Mucosa of descending colon (tissue), 3 donors: ENCODE measurements around the gene HBA2. TPM values are rescaled to one million over a fixed set of nuclear protein-coding genes. Genes with fewer than 3 reads are reported as not detected.
A peak's percentile ranks its signal among the peaks of the same experiment; 100 is the strongest.
"Not testable (repeated sequence)": the region's sequence is repeated elsewhere in the genome, so short reads cannot be mapped to it uniquely, and the experiment has no call there.

Experiments
- ATAC-seq: fragments of 200-7000 bp; cut with Tn5 transposase; one replicate; pipeline ENCODE4 v1.9.1; 2020; ENCODE audit warnings: mild to moderate bottlenecking, moderate library complexity
- DNase-seq, 3 donors: peaks; one replicate each; pipeline ENCODE4 v3.0.0-alpha.2; 2020
- H3K36me3 ChIP-seq: fragments of 200-600 bp; one replicate; pipeline ENCODE4 v1.8.0; 2021; ENCODE audit warnings: low read depth, mild to moderate bottlenecking
- H3K4me1 ChIP-seq: fragments of 200-600 bp; one replicate; pipeline ENCODE4 v1.8.0; 2021; ENCODE audit warnings: low read depth, mild to moderate bottlenecking
- H3K4me3 ChIP-seq: fragments of 200-600 bp; one replicate; pipeline ENCODE4 v1.8.0; 2021; ENCODE audit warnings: mild to moderate bottlenecking
- H3K9me3 ChIP-seq: fragments of 200-600 bp; one replicate; pipeline ENCODE4 v1.8.0; 2021; ENCODE audit warnings: mild to moderate bottlenecking
- CTCF ChIP-seq: fragments of 200-600 bp; IDR thresholded peaks from one replicate; pipeline ENCODE4 v1.8.0; 2022; ENCODE audit warnings: antibody characterized with exemption, mild to moderate bottlenecking
- intact Hi-C, 2 donors: fragments of 100-400 bp; cut with DNase I in 1 of 2; cut with micrococcal nuclease in 1 of 2; formaldehyde crosslinking; loops; one replicate each; pipeline versions ENCODE4 v1.11.0 to v1.11.1; 2022; cut with DNase I, micrococcal nuclease
- total RNA-seq, 3 donors: library from RNA; stranded (reverse); fragmentation: NEBNext Ultra II Directional in 2 of 3; extraction: Animal tissue kit (Norgen Biotek cat#: 25700) in 2 of 3; gene quantifications; one replicate each; pipeline versions ENCODE4 v1.2.1 to v1.2.4, GENCODE V29; 2021 to 2023
- donor health status: DM: no; HTN: no; CAD: no; lungs with moderate emphysema.
- donor health status: DM: no; HTN: no; CAD: no.
- donor health status: DM: no; HTN: yes; CAD: no.

The HBA2 gene
- total RNA-seq, 3 donors from 2014 or later: 2.9 to 3.4 TPM; not detected in 1

GRCh38 chr16:154217-155030, 18.3 kb upstream of the HBA2 start:
- no peaks in the 10 kb centered on the region for H3K9me3 ChIP-seq
- no peak overlapping the region for H3K4me3 ChIP-seq
- no peak for TF ChIP-seq CTCF
- ATAC-seq (peak; percentile 55), DNase-seq (peak in 1 of 3 donors; percentile 40)
- intact Hi-C loops: no loop called here
- peaks cover 10% of the 10 kb centered on the region for H3K4me1 ChIP-seq
- no peaks in the 10 kb centered on the region for H3K36me3 ChIP-seq

- no peaks in the 10 kb centered on the region for H3K9me3 ChIP-seq
- intact Hi-C loops: no loop called here
- TF ChIP-seq CTCF: no peak
- no peak for DNase-seq
- no peaks in the 10 kb centered on the region for H3K36me3 ChIP-seq
- no peak overlapping the region for H3K4me3 ChIP-seq
- ATAC-seq: no peak
- H3K4me1 ChIP-seq: peaks cover 10% of the 10 kb centered on the region
Observed at GRCh38 chr16:155031-155398, 17.7 kb upstream of the HBA2 start.

- Histone ChIP-seq H3K9me3 (no peaks in the 10 kb centered on the region), H3K4me1 (peaks cover 9% of the 10 kb centered on the region), H3K4me3 (no peak overlapping the region), H3K36me3 (no peaks in the 10 kb centered on the region)
- ATAC-seq (no peak), DNase-seq (no peak)
- intact Hi-C loops: no loop called here
- TF ChIP-seq CTCF: no peak
Observed at GRCh38 chr16:159136-159849, 13.4 kb upstream of the HBA2 start.

- H3K4me1 ChIP-seq, ATAC-seq, intact Hi-C loops, H3K36me3 ChIP-seq, H3K4me3 ChIP-seq, DNase-seq, H3K9me3 ChIP-seq: not testable (repeated sequence)
Observed at GRCh38 chr16:160242-160641, 12.4 kb upstream of the HBA2 start.

GRCh38 chr16:160691-161190, 11.9 kb upstream of the HBA2 start:
- Histone ChIP-seq H3K36me3 (no peaks in the 10 kb centered on the region), H3K4me1 (peaks cover 3% of the 10 kb centered on the region), H3K4me3 (no peak overlapping the region), H3K9me3 (no peaks in the 10 kb centered on the region)
- TF ChIP-seq CTCF: no peak
- DNase-seq (no peak), ATAC-seq (no peak)
- intact Hi-C loops: no loop called here
